ENCODE data around the gene AP2B1.

DNA sequence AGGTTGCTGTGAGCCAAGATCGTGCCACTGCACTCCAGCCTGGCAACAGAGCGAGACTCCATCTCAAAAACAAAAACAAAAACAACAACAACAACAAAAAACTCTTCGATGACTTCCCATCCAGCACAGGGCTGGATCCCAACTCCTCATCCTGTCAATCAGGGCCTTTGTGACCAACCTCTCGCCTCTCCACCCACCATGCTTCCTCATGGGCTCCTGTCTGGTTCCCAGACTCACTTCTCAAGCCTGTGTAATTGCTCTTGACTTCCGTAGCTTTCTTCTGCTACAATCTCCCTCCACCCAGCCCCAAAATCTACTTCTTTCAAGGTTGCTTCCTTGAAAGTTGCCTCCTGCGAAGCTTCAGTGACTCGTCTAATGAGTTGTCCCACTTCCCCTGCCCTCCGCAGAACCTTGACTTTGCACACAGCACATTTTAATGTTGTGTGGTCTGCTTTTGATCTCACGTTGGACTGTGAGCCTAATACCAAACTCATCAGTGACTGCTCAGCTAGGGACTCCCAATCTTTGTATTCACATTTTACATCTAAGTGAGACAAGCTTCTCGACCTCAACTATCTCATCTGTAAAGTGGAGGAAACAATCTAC, 143.4 kb downstream of the AP2B1 start:
- TF ChIP-seq POLR2AphosphoS5 (IDR thresholded peaks at IDR 0.05) (no peak), POLR2A (IDR thresholded peaks at IDR 0.05) (no peak)
- TF ChIP-seq, protein P1, sequence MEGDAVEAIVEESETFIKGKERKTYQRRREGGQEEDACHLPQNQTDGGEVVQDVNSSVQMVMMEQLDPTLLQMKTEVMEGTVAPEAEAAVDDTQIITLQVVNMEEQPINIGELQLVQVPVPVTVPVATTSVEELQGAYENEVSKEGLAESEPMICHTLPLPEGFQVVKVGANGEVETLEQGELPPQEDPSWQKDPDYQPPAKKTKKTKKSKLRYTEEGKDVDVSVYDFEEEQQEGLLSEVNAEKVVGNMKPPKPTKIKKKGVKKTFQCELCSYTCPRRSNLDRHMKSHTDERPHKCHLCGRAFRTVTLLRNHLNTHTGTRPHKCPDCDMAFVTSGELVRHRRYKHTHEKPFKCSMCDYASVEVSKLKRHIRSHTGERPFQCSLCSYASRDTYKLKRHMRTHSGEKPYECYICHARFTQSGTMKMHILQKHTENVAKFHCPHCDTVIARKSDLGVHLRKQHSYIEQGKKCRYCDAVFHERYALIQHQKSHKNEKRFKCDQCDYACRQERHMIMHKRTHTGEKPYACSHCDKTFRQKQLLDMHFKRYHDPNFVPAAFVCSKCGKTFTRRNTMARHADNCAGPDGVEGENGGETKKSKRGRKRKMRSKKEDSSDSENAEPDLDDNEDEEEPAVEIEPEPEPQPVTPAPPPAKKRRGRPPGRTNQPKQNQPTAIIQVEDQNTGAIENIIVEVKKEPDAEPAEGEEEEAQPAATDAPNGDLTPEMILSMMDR (IDR thresholded peaks at IDR 0.05 in 8 of 11, conservative IDR thresholded peaks at IDR 0.05 in 3 of 11), result no peak

All from spleen (tissue), 7 donors.